K562 (cell line): ENCODE results near the gene RBSN. TPM values are rescaled to one million over a fixed set of nuclear protein-coding genes. Genes with fewer than 3 reads are reported as not detected.

Experiments used
- ATAC-seq: fragments of 200-7000 bp; cut with Tn5 transposase; 3 replicates; pipeline ENCODE4 v1.9.1; 2020; ENCODE audit warnings: moderate library complexity
- BruUV-seq: library from RNA; stranded (reverse); fragments of 400-500 nt; replicated peaks from 2 replicates; lab custom pipeline; 2021; lab: Mats Ljungman, UMichigan
- CTCF ChIA-PET: fragments of 300-600 bp; formaldehyde crosslinking; extraction: SDS; loops from one replicate; lab custom pipeline; 2021; ENCODE audit warnings: low intra/inter-chr PET ratio; lab: Yijun Ruan, JAX
- POLR2A ChIA-PET: fragments of 300-600, 350-650 bp; sonication (Branson Sonifier 250); formaldehyde crosslinking; extraction: SDS; loops from one replicate; lab custom pipeline; 2021; ENCODE audit warnings: antibody characterized with exemption, inconsistent platforms; lab: Yijun Ruan, JAX
- DNase-seq, 4 experiments: peaks; one replicate each; pipeline versions ENCODE4 v3.0.0 to v3.0.0-alpha.2; 2011 to 2018; ENCODE audit warnings: low spot score in 3 of 4, mixed read lengths in 3 of 4; ENCODE audit errors: extremely low read depth in 1 of 4
- FAIRE-seq: peaks from 2 replicates; lab custom pipeline; 2011; peaks lifted over from hg19 to GRCh38; lab: Jason Lieb, UNC
- H2AFZ ChIP-seq: 2 replicates; pipeline ENCODE4 v1.6.0; 2011; ENCODE audit warnings: low read depth, low read length, control low read depth, inconsistent platforms
- H3K27ac ChIP-seq: fragments of 200-600 bp; 3 replicates; pipeline ENCODE4 v1.8.0; 2011; ENCODE audit warnings: low read depth, mild to moderate bottlenecking, control low read depth, inconsistent platforms, low read length, moderate library complexity, mixed read lengths; ENCODE audit errors: extremely low read depth
- H3K27me3 ChIP-seq, 2 experiments: fragments of 300-600 bp in 1 of 2; 2 replicates in 1 of 2; 3 replicates in 1 of 2; pipeline versions ENCODE4 v1.6.0 to v1.8.0; 2011; ENCODE audit warnings: inconsistent platforms in 2 of 2, low read length in 2 of 2, mild to moderate bottlenecking in 1 of 2, mixed read lengths in 1 of 2, moderate library complexity in 1 of 2; ENCODE audit not compliant: control insufficient read depth in 2 of 2, insufficient read depth in 2 of 2
- H3K36me3 ChIP-seq: fragments of 300-600 bp; 3 replicates; pipeline ENCODE4 v1.8.0; 2011; ENCODE audit warnings: mild to moderate bottlenecking, low read length, inconsistent platforms; ENCODE audit not compliant: control insufficient read depth, insufficient read depth
- H3K4me1 ChIP-seq, 2 experiments: fragments of 200-600 bp in 1 of 2; replicated peaks in 1 of 2; 2 replicates in 1 of 2; 3 replicates in 1 of 2; pipeline versions ENCODE4 v1.5.1 to v1.8.0; 2011; ENCODE audit warnings: inconsistent platforms in 2 of 2, low read length in 2 of 2, mild to moderate bottlenecking in 1 of 2, mixed read lengths in 1 of 2, moderate library complexity in 1 of 2; ENCODE audit not compliant: control insufficient read depth in 2 of 2, insufficient read depth in 2 of 2
- H3K4me2 ChIP-seq: 2 replicates; pipeline ENCODE4 v1.6.1; 2011; ENCODE audit warnings: low read length, control low read depth, inconsistent platforms, mixed read lengths; ENCODE audit not compliant: insufficient read depth
- H3K4me3 ChIP-seq: fragments of 200-600 bp; sonication (generic), shearing (Covaris generic); 2 replicates; pipeline ENCODE4 v1.5.1; 2016; ENCODE audit warnings: control low read depth, inconsistent platforms
- H3K79me2 ChIP-seq: fragments of 200-600 bp; 3 replicates; pipeline ENCODE4 v1.8.0; 2011; ENCODE audit warnings: low read length, inconsistent platforms; ENCODE audit not compliant: control insufficient read depth, insufficient read depth
- H3K9ac ChIP-seq, 2 experiments: 2 replicates each; pipeline versions ENCODE4 v1.6.0 to v1.6.1; 2011; ENCODE audit warnings: low read depth in 2 of 2, low read length in 2 of 2, control low read depth in 1 of 2, inconsistent platforms in 1 of 2, mild to moderate bottlenecking in 1 of 2, mixed read lengths in 1 of 2; ENCODE audit not compliant: insufficient read depth in 1 of 2
- H3K9me1 ChIP-seq: one replicate; pipeline ENCODE4 v1.6.0; 2011; ENCODE audit warnings: inconsistent platforms, mild to moderate bottlenecking, low read length, moderate library complexity; ENCODE audit not compliant: control insufficient read depth, insufficient read depth
- H3K9me3 ChIP-seq: replicated peaks from 2 replicates; pipeline ENCODE4 v1.5.1; 2011; ENCODE audit warnings: low read depth, low read length, inconsistent platforms; ENCODE audit not compliant: control insufficient read depth, insufficient read depth
- H4K20me1 ChIP-seq: replicated peaks from 2 replicates; pipeline ENCODE4 v1.6.1; 2011; ENCODE audit warnings: low read length, inconsistent platforms, mixed read lengths; ENCODE audit not compliant: control insufficient read depth, insufficient read depth
- CREM ChIP-seq: IDR thresholded peaks from 2 replicates; pipeline ENCODE4 v1.6.1; 2014; ENCODE audit warnings: antibody characterized with exemption, low read depth
- DDX20 ChIP-seq: fragments of 450-650 bp; IDR thresholded peaks from 2 replicates; pipeline ENCODE4 v1.6.1; 2016; ENCODE audit warnings: missing genetic modification characterization, low read depth, mild to moderate bottlenecking, missing compliant biosample characterization, moderate library complexity
- GATAD2A ChIP-seq: fragments of 450-650 bp; IDR thresholded peaks from 2 replicates; pipeline ENCODE4 v1.6.1; 2017
- MXI1 ChIP-seq: IDR thresholded peaks from 2 replicates; pipeline ENCODE4 v1.6.1; 2011; ENCODE audit warnings: low read depth, mild to moderate bottlenecking, improper control_type of control experiment, low read length
- NR2C1 ChIP-seq, 2 experiments: fragments of 450-650 bp; IDR thresholded peaks; 2 replicates each; pipeline ENCODE4 v1.6.1; 2017; ENCODE audit warnings: mild to moderate bottlenecking in 2 of 2, antibody characterized with exemption in 1 of 2, inconsistent platforms in 1 of 2, missing compliant biosample characterization in 1 of 2, missing genetic modification characterization in 1 of 2
- PHF21A ChIP-seq: fragments of 450-650 bp; IDR thresholded peaks from 2 replicates; pipeline ENCODE4 v1.6.1; 2017; ENCODE audit warnings: low read depth, borderline replicate concordance
- RBFOX2 ChIP-seq: fragments of 200-400 bp; formaldehyde crosslinking; IDR thresholded peaks from 2 replicates; pipeline ENCODE4 v1.6.1; 2017; ENCODE audit warnings: low read depth, mild to moderate bottlenecking, low read length, moderate library complexity
- RHOXF2B ChIP-seq: fragments of 250-450 bp; sonication (Bioruptor Pico); conservative IDR thresholded peaks from 2 replicates; pipeline ENCODE4 v1.5.1; 2021
- SMAD4 ChIP-seq: fragments of 250-450 bp; sonication (Bioruptor Pico); conservative IDR thresholded peaks from 2 replicates; pipeline ENCODE4 v1.8.0; 2021; ENCODE audit warnings: inconsistent platforms, mild to moderate bottlenecking, moderate library complexity
- SPI1 ChIP-seq: IDR thresholded peaks from 2 replicates; pipeline ENCODE4 v1.6.1; 2011; ENCODE audit warnings: low read depth, low read length, control low read depth, borderline replicate concordance
- TEAD1 ChIP-seq, 2 experiments: fragments of 450-650 bp in 1 of 2; sonication (generic) in 1 of 2; formaldehyde crosslinking; IDR thresholded peaks; 2 replicates each; pipeline versions ENCODE4 v1.4.0 to v1.8.0; 2020 to 2022; ENCODE audit warnings: mild to moderate bottlenecking in 2 of 2, missing genetic modification reagents in 1 of 2
- ZKSCAN1 ChIP-seq: fragments of 150-350 bp; IDR thresholded peaks from 2 replicates; pipeline ENCODE4 v1.6.1; 2016; ENCODE audit warnings: low read depth, low read length
- ZNF124 ChIP-seq: sonication (generic); formaldehyde crosslinking; IDR thresholded peaks from 2 replicates; pipeline ENCODE4 v1.8.1; 2022; ENCODE audit warnings: missing genetic modification reagents
- ZNF282 ChIP-seq: sonication (generic); formaldehyde crosslinking; IDR thresholded peaks from 2 replicates; pipeline ENCODE4 v1.8.1; 2023; ENCODE audit warnings: missing genetic modification reagents
- ZNF57 ChIP-seq: fragments of 450-650 bp; formaldehyde crosslinking; IDR thresholded peaks from 2 replicates; pipeline ENCODE4 v1.4.0; 2020; ENCODE audit warnings: mild to moderate bottlenecking, moderate library complexity
- WGBS: fragments of 100-300 bp; shearing (Covaris generic); methylation state at CpG from one replicate; pipeline ENCODE4 v1.1.6; 2016; ENCODE audit warnings: low coverage, mixed read lengths; ENCODE audit not compliant: insufficient coverage; ENCODE audit errors: missing lambda C conversion rate; 5-methylcytosine and 5-hydroxymethylcytosine counted together
- in situ Hi-C: fragments of 300-500 bp; cut with MboI; formaldehyde crosslinking; loops from 4 replicates; pipeline ENCODE4 v1.15.0; 2018; ENCODE audit warnings: inconsistent platforms, mixed read lengths
- intact Hi-C: fragments of 100-400 bp; cut with micrococcal nuclease; formaldehyde crosslinking; loops from 2 replicates; pipeline ENCODE4 v1.14.2; 2022
- polyA plus RNA-seq, 8 experiments: library from polyadenylated mRNA; depleted of rRNA in 4 of 8; stranded (reverse) in 5 of 8; unstranded in 3 of 8; fragments of >200 nt; fragmentation: Nextera tagmentation in 2 of 8; fragmentation: Illumina TruSeq in 1 of 8; extraction: Ambion mirVana in 2 of 8; extraction: Trizol in 1 of 8; gene quantifications; 2 replicates each; pipeline versions ENCODE4 v1.2.1 to v1.2.3, GENCODE V29; 2011 to 2014; ENCODE audit warnings: inconsistent platforms in 1 of 8, missing spikeins in 1 of 8
- total RNA-seq, 7 experiments: library from RNA; depleted of rRNA in 6 of 7; stranded (reverse); fragments of >200 nt in 6 of 7; fragmentation: Illumina TruSeq in 2 of 7; extraction: Trizol in 2 of 7; gene quantifications; 2 replicates each; pipeline versions ENCODE4 v1.2.1 to v1.2.3, GENCODE V29; 2011 to 2021; ENCODE audit warnings: low replicate concordance in 1 of 7
- TF ChIP-seq, protein P1 (sequence below): fragments of 250-450 bp; sonication (Bioruptor Pico); IDR thresholded peaks from 2 replicates; pipeline ENCODE4 v1.5.0; 2020; ENCODE audit warnings: mild to moderate bottlenecking, borderline replicate concordance
- TF ChIP-seq, protein P2 (sequence below): fragments of 450-650 bp; IDR thresholded peaks from 2 replicates; pipeline ENCODE4 v1.6.1; 2016; ENCODE audit warnings: missing biosample characterization, missing genetic modification characterization

Gene RBSN
- total and polyA plus RNA-seq, 9 of the 15 experiments (the other 6 are each of a cell fraction or from before 2014, with no cell fraction given): 2.9 to 19.6 (median 15.0) TPM

DNA sequence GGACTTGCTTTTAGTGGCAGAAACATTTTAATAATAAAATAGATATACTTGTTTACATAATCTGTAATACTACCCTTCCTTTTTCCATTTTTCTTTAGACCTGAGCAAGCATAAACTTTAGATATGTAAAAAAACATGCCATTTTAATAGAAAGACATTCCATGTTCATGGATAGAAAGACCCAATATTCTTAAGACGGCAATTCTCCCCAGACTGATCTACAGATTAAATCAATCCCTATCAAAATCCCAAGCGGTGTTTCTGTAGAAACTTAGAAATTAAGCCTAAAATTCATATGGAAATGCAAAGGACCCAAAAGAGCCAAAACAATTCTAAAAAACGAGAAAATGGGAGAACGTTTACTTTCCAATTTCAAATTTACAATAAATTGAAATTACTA is 45.4 kb downstream of the RBSN start:
- H3K9ac ChIP-seq: peak overlapping the region in 1 of 2 experiments; percentile 14; a peak in 1 of 4 replicates
- intact Hi-C loops: loop anchor here (2.0 to 5.0 kb wide), 3 partner anchors 45 to 126 kb away; partner anchors contain the start of gene RBSN
- H3K79me2 ChIP-seq: peaks cover 97% of the 10 kb centered on the region
- in situ Hi-C loops: no loop called here
- no peaks in the 10 kb centered on the region for H3K9me3 ChIP-seq
- TF ChIP-seq, protein P1, sequence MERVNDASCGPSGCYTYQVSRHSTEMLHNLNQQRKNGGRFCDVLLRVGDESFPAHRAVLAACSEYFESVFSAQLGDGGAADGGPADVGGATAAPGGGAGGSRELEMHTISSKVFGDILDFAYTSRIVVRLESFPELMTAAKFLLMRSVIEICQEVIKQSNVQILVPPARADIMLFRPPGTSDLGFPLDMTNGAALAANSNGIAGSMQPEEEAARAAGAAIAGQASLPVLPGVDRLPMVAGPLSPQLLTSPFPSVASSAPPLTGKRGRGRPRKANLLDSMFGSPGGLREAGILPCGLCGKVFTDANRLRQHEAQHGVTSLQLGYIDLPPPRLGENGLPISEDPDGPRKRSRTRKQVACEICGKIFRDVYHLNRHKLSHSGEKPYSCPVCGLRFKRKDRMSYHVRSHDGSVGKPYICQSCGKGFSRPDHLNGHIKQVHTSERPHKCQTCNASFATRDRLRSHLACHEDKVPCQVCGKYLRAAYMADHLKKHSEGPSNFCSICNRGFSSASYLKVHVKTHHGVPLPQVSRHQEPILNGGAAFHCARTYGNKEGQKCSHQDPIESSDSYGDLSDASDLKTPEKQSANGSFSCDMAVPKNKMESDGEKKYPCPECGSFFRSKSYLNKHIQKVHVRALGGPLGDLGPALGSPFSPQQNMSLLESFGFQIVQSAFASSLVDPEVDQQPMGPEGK (CRISPR knock-in tag): no peak
- no peak for TF ChIP-seq SPI1
- TF ChIP-seq PHF21A: no peak
- TF ChIP-seq ZNF124 (CRISPR knock-in tag): no peak
- no peak for TF ChIP-seq RHOXF2B
- TF ChIP-seq GATAD2A: no peak
- no peak for TF ChIP-seq NR2C1 (IDR thresholded peaks at IDR 0.05)
- TF ChIP-seq NR2C1 (tag; IDR thresholded peaks at IDR 0.05): no peak
- TF ChIP-seq SMAD4 (CRISPR knock-in tag): no peak
- no peak for TF ChIP-seq ZNF282
- TF ChIP-seq, protein P2, sequence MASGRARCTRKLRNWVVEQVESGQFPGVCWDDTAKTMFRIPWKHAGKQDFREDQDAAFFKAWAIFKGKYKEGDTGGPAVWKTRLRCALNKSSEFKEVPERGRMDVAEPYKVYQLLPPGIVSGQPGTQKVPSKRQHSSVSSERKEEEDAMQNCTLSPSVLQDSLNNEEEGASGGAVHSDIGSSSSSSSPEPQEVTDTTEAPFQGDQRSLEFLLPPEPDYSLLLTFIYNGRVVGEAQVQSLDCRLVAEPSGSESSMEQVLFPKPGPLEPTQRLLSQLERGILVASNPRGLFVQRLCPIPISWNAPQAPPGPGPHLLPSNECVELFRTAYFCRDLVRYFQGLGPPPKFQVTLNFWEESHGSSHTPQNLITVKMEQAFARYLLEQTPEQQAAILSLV: no peak
- no peak for TF ChIP-seq ZNF57
- no peak for TF ChIP-seq CREM
- no peak for TF ChIP-seq MXI1
- no peak for TF ChIP-seq RBFOX2
- no peak for TF ChIP-seq DDX20 (tag)
- TF ChIP-seq ZKSCAN1: no peak
- no peak for TF ChIP-seq TEAD1 (CRISPR knock-in tag; IDR thresholded peaks at IDR 0.05)
- peak overlapping the region; percentile 64; the same call in 1 of the 2 replicates for H3K4me2 ChIP-seq
- H3K4me1 ChIP-seq: peaks cover 40 to 45% of the 10 kb centered on the region in 2 experiments
- no peaks in the 10 kb centered on the region for H3K27me3 ChIP-seq
- H3K4me3 ChIP-seq: no peak overlapping the region
- ATAC-seq (no peak), DNase-seq (no peak), FAIRE-seq (no peak)
- H3K9me1 ChIP-seq: peaks cover 20% of the 10 kb centered on the region
- no TSS peak for BruUV-seq
- peaks cover 36% of the 10 kb centered on the region for H4K20me1 ChIP-seq
- POLR2A ChIA-PET: interaction anchor here (0.7 to 3.5 kb wide), 6 partner anchors 9 to 76 kb away, joined by 3 to 35 read pairs (median 4); partner anchors contain the start of gene MRPS25
- 62% methylated on average over 4 of the region's 4 CpGs for WGBS
- H2AFZ ChIP-seq: no peak overlapping the region
- H3K27ac ChIP-seq: peak overlapping the region; percentile 71; the same call in 1 of the 3 replicates
- CTCF ChIA-PET: no interaction called here
- peaks cover 92% of the 10 kb centered on the region for H3K36me3 ChIP-seq
